ENCODE results near the gene TAX1BP1.

The TAX1BP1 gene

DNA sequence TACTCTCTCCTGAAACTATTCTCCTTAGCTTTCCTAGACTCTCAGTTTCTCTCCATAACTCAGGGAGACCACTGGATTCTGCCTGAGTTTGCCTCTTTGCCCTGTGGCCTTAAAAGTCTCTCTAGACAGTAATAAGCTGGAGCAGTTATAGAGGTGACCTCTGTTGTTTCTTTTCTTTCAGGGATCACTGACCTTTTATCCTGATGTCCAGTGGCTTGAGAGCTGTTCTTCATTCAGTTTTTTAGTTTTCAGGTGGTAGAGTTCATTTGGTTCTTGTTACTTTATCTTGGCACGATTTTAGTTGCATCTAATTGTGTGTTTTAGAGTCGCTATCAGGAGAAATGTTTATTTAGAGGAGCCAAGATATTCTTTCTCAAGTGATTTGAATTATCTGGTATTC, 37.7 kb downstream of the TAX1BP1 start:
- DNase-seq (ENCODE audit: low read depth in 2 of 3, low spot score in 2 of 3) = no peak

- DNase-seq (ENCODE audit: low read depth in 2 of 3, low spot score in 2 of 3) = no peak
These were observed 39.9 kb downstream of the TAX1BP1 start for GRCh38 chr7:27779873-27780272.

GRCh38 chr7:27781188-27781587, 41.2 kb downstream of the TAX1BP1 start:
- no peak for DNase-seq (ENCODE audit: low read depth in 2 of 3, low spot score in 2 of 3)

GRCh38 chr7:27782849-27783248, 42.9 kb downstream of the TAX1BP1 start:
- DNase-seq (ENCODE audit: low read depth in 2 of 3, low spot score in 2 of 3) = no peak

DNA sequence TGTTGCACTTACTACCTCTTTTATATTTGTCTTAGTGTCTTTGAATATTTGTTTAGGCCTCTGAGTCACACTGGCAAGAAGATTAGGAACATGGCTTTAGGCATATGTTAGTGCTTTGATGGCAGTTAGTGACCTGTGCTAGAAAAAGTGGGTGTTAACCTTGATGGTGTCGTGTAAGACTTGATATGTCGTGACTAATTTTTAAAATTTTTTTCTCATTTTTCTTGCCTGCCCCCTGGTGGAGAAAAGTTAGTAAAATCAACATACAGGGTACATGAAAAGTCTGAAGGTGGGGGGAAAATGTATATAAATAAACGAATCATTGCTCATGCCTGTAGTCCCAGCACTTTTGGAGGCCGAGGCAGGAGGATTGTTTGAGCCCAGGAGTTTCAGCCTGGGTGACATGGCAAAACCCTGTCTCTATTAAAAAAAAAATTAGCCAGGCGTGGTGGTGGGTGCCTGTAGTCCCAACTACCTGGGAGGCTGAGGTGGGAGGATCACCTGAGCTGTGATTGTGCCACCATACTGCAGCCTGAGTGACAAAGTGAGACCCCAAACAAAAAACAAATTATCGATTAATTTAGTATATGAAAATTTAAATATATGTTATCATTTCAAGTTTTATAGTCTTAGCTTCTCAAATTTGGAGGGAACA, 44.6 kb downstream of the TAX1BP1 start:
- no peak for DNase-seq (ENCODE audit: low read depth in 2 of 3, low spot score in 2 of 3)

- DNase-seq (ENCODE audit: low read depth in 2 of 3, low spot score in 2 of 3) = no peak
These were observed 48.5 kb downstream of the TAX1BP1 start for GRCh38 chr7:27788437-27788836.

DNA sequence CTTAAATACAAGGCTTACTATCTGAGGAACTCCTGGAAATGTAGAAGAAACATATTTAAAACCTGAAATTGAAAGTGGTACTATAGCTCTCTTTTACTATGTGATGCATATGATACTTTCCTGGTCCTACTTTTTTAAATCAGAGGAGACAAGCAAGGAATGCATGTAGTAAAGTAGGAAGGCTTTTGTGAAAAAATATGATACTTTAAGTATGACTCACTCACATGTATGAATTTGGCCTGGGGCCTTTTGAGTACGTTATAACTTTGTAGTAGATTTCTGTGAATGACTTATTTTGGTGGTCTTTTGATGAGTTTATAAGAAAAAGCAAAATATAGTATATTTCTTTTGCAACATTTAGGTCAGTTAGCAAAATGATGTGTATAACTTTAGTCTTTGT, 53.8 kb downstream of the TAX1BP1 start:
- DNase-seq (ENCODE audit: low read depth in 2 of 3, low spot score in 2 of 3) = no peak

- DNase-seq (ENCODE audit: low read depth in 2 of 3, low spot score in 2 of 3) = no peak
These were observed 56.0 kb downstream of the TAX1BP1 start for GRCh38 chr7:27795977-27796376.

GRCh38 chr7:27799212-27799611, 59.2 kb downstream of the TAX1BP1 start:
- DNase-seq (ENCODE audit: low read depth in 2 of 3, low spot score in 2 of 3) = no peak

DNA sequence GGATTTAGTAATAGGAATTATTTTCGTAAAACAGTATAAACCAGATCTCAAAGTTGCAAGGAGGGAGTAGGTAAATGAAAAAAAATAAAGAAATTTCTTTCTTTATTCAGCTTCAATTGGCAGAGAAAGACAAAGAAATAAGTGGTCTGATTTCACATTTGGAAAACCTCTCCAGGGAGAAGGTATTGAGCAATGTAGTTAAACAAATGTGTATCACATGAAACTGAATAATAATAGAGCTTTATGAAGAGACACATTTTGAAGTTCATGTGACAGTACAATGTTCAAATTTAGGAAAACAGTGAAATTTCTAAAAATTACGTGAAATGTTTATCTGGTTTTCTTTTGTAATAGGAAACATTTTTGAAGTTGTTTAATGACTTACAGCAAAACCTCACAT, 63.0 kb downstream of the TAX1BP1 start:
- no peak for DNase-seq (ENCODE audit: low read depth in 2 of 3, low spot score in 2 of 3)

DNA sequence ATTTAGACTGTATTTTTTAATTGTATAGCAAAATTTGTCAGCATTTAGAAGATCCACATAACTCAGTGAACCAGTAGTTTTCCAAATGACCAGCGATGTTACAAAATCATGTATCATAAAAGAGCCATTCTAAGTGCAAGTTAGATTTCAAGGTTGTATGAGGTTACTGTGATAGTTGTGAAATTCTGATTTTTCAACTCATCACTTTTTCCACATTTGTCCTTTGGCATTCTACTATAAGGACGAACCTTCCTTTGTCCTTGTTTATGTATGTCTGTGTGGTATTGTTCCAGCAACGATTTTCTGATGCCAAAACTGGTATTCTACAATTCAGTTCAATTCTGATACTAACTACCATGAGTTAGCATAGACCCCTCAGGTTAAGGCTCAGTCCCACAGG, 64.2 kb downstream of the TAX1BP1 start:
- DNase-seq (ENCODE audit: low read depth in 2 of 3, low spot score in 2 of 3) = no peak

DNA sequence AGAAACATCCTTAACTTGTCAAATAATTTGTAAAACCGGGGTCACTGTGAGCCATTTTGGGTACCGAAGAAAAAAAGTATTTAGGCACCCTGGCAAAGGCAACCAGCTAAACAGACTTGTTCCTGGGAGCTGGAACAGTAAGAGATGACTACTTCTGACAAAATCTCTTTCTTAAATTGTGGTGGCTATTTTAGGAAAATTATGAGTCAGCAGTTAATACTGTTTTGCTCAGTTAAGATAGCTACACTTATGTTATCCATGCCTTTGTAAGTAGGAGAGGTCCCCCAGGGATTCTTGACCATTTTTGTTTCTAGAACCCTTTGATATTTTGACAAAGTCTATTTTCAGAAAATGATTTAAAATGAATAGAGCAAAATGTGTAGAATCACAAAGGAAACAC, 68.7 kb downstream of the TAX1BP1 start:
- DNase-seq (ENCODE audit: low read depth in 2 of 3, low spot score in 2 of 3) = no peak

DNA sequence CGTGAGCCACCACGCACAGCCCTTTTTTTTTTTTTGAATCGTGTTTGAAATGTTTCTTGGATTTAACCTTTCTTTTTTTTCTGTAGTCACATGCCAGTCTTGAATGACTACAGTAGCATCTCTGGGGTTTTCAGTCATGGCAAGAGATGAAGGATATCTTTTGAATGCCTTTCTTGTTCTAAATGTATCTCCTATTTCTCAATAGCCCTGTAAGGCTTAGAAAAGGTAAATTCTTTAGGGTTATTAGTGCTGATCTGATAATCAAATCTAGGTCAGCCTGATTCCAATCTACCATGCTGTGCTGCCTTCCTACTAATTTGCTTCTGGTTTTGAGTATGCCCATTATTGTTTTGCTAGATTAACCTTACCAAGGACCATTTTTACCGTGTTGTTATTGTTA, 70.2 kb downstream of the TAX1BP1 start:
- DNase-seq (ENCODE audit: low read depth in 2 of 3, low spot score in 2 of 3) = no peak

DNA sequence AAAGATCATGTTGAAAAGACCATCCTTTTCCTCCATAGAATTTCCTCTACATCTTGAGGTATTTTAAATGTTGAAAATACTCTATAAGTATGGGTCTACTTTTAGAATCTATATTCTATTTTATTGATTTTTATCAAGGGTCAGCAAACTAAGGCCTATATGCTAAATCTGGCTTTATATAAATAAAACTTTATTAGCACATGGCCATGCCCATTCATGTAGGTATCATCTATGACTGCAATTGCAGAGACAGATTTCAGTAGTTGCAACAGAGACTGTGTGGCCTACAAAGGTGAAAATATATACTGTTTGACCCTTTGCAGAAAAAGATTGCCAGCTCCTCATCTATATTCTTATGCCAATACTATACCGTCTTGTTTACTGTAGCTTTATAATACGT, 72.7 kb downstream of the TAX1BP1 start:
- DNase-seq (ENCODE audit: low read depth in 2 of 3, low spot score in 2 of 3) = no peak

GRCh38 chr7:27822245-27822644, 82.3 kb downstream of the TAX1BP1 start:
- DNase-seq (ENCODE audit: low read depth in 2 of 3, low spot score in 2 of 3) = no peak

- DNase-seq (ENCODE audit: low read depth in 2 of 3, low spot score in 2 of 3) = no peak
These were observed 85.9 kb downstream of the TAX1BP1 start for GRCh38 chr7:27825891-27826290.

- no peak for DNase-seq (ENCODE audit: low read depth in 2 of 3, low spot score in 2 of 3)
These were observed 86.4 kb downstream of the TAX1BP1 start for GRCh38 chr7:27826357-27826756.

GRCh38 chr7:27834179-27834921, 94.4 kb downstream of the TAX1BP1 start:
- DNase-seq (ENCODE audit: low read depth in 2 of 3, low spot score in 2 of 3) = no peak

- no peak for DNase-seq (ENCODE audit: low read depth in 2 of 3, low spot score in 2 of 3)
These were observed 95.4 kb downstream of the TAX1BP1 start for GRCh38 chr7:27835376-27835775.

- no peak for DNase-seq (ENCODE audit: low read depth in 2 of 3, low spot score in 2 of 3)
These were observed 96.6 kb downstream of the TAX1BP1 start for GRCh38 chr7:27836536-27836935.

DNA sequence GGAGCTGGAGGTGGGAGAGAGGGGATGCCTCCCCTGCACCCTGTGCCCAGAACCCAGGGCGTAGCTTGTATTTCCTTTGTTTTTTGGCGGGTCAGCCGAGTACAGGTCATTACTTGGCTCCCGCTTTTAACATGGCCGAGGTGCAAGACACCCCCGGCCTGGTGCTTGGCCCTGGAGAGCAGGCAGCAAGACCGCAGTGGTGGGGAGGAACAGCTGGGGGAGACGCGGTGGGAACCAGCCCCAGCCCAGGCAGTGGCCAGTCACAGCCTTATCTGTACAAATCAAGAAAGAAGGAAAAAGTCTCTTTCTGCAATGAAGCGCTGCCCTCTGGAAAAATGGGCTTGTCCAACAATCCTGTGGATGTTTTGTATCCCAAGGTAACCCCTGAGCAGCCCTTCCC, 99.1 kb downstream of the TAX1BP1 start:
- DNase-seq (ENCODE audit: low read depth in 2 of 3, low spot score in 2 of 3) = no peak

DNA sequence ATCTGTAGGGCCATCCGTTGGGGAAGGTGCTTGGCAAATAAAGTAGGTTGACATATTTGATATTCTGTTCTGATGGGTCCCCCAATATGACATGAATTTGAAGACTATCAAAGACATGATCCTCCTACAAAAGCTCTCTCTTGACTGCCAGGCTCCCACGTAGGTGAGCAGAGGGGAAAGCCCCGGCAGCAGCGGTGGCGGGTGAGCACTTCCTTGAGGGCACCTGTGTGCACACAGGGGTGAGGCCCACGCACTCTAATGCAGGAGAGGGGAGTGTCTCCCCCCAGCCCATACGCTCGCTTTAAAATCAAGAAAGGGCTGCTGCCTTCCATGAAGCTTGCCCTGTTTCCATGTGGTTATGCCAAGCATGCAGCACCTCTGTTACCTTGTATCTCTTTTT, 100.4 kb downstream of the TAX1BP1 start:
- no peak for DNase-seq (ENCODE audit: low read depth in 2 of 3, low spot score in 2 of 3)

DNA sequence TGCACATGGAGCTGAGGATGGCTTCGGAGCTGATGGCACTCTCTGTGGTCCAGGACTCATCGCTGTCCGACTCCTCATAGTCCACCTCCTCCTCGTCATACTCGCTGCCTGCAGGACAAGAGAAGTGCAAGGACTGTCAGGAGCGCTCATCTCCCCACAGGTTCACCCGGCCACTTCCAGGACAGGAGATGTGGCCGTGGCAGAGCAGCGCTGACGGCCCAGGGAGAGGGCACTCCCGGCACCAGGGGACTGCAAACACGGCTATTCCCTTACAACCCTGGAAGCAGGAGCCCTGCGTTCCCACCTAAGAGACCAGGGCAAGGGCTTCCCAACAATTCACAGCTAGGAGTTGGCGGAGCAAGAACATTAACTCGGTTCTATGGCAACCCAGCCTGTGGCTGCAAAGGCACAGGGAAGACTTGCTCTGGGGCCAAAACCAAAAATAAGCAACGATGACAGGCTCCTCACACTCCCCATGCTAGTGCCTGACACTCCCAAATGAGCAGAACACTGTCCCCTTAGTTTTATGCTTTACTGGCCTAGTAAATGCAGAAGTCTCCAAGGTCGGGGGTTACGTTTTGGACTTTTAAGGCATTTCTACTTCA, 100.9 kb downstream of the TAX1BP1 start:
- DNase-seq (ENCODE audit: low read depth in 2 of 3, low spot score in 2 of 3) = no peak

Data from activated CD8-positive, alpha-beta memory T cell treated with anti-CD3 and anti-CD28 coated beads for 48 hours (primary cell).